ENCODE data around the gene PYHIN1.

PYHIN1 gene

GRCh38 chr1:158931055-158931737 lies at the start of gene PYHIN1:
Gene PYHIN1, plus strand, starts transcription at chr1:158931552. Its CDS starts 5,359 bp downstream, at chr1:158936911.
- DNase-seq (ENCODE audit: low read depth in 2 of 2) = no peak

- DNase-seq (ENCODE audit: low read depth in 2 of 2) = no peak
Observed at GRCh38 chr1:158893654-158894053, 37.7 kb upstream of the PYHIN1 start.

GRCh38 chr1:158898722-158899121 lies 32.6 kb upstream of the PYHIN1 start:
- no peak for DNase-seq (ENCODE audit: low read depth in 2 of 2)

GRCh38 chr1:158901623-158902022 lies 29.7 kb upstream of the PYHIN1 start:
- DNase-seq (ENCODE audit: low read depth in 2 of 2) = no peak

- no peak for DNase-seq (ENCODE audit: low read depth in 2 of 2)
Observed at GRCh38 chr1:158916085-158916484, 15.3 kb upstream of the PYHIN1 start.

GRCh38 chr1:158924677-158925076 lies 6.7 kb upstream of the PYHIN1 start:
- no peak for DNase-seq (ENCODE audit: low read depth in 2 of 2)

- peak in 1 of 2 donors; percentile 8 for DNase-seq (ENCODE audit: low read depth in 2 of 2)
Observed at GRCh38 chr1:158930504-158930903, 848 bp upstream of the PYHIN1 start.

GRCh38 chr1:158932171-158932570 lies 819 bp downstream of the PYHIN1 start:
- no peak for DNase-seq (ENCODE audit: low read depth in 2 of 2)

- no peak for DNase-seq (ENCODE audit: low read depth in 2 of 2)
Observed at GRCh38 chr1:158933621-158934020, 2.3 kb downstream of the PYHIN1 start.

- no peak for DNase-seq (ENCODE audit: low read depth in 2 of 2)
Observed at GRCh38 chr1:158939180-158939579, 7.8 kb downstream of the PYHIN1 start.

GRCh38 chr1:158941317-158941716 lies 10.0 kb downstream of the PYHIN1 start:
- DNase-seq (ENCODE audit: low read depth in 2 of 2) = no peak

- no peak for DNase-seq (ENCODE audit: low read depth in 2 of 2)
Observed at GRCh38 chr1:158942490-158942889, 11.1 kb downstream of the PYHIN1 start.

GRCh38 chr1:158943059-158943458 lies 11.7 kb downstream of the PYHIN1 start:
- no peak for DNase-seq (ENCODE audit: low read depth in 2 of 2)

- DNase-seq (ENCODE audit: low read depth in 2 of 2) = no peak
Observed at GRCh38 chr1:158945061-158945460, 13.7 kb downstream of the PYHIN1 start.

- no peak for DNase-seq (ENCODE audit: low read depth in 2 of 2)
Observed at GRCh38 chr1:158946785-158947184, 15.4 kb downstream of the PYHIN1 start.

GRCh38 chr1:158951956-158952355 lies 20.6 kb downstream of the PYHIN1 start:
- DNase-seq (ENCODE audit: low read depth in 2 of 2) = no peak

- no peak for DNase-seq (ENCODE audit: low read depth in 2 of 2)
Observed at GRCh38 chr1:158952416-158952815, 21.1 kb downstream of the PYHIN1 start.

- DNase-seq (ENCODE audit: low read depth in 2 of 2) = no peak
Observed at GRCh38 chr1:158961178-158961577, 29.8 kb downstream of the PYHIN1 start.

- DNase-seq (ENCODE audit: low read depth in 2 of 2) = no peak
Observed at GRCh38 chr1:158962983-158963382, 31.6 kb downstream of the PYHIN1 start.

- DNase-seq (ENCODE audit: low read depth in 2 of 2) = no peak
Observed at GRCh38 chr1:158969166-158969565, 37.8 kb downstream of the PYHIN1 start.

- no peak for DNase-seq (ENCODE audit: low read depth in 2 of 2)
Observed at GRCh38 chr1:158969855-158970254, 38.5 kb downstream of the PYHIN1 start.

GRCh38 chr1:158972841-158973240 lies 41.5 kb downstream of the PYHIN1 start:
- DNase-seq (ENCODE audit: low read depth in 2 of 2) = no peak

GRCh38 chr1:158976219-158976618 lies 44.9 kb downstream of the PYHIN1 start:
- DNase-seq (ENCODE audit: low read depth in 2 of 2) = no peak

- no peak for DNase-seq (ENCODE audit: low read depth in 2 of 2)
Observed at GRCh38 chr1:158978730-158979129, 47.4 kb downstream of the PYHIN1 start.
